Ascending aorta (tissue), 2 donors: ENCODE results near the gene FLNA. TPM values are rescaled to one million over a fixed set of nuclear protein-coding genes. Genes with fewer than 3 reads are reported as not detected.

Source experiments
- DNase-seq, 2 donors: peaks; one replicate each; pipeline ENCODE4 v3.0.0-alpha.2; 2019; ENCODE audit warnings: low spot score in 2 of 2
- H3K27ac ChIP-seq, 2 donors: fragments of 200-600 bp; sonication (generic); one replicate each; pipeline ENCODE4 v1.5.1; 2016 to 2017; ENCODE audit warnings: mild to moderate bottlenecking in 1 of 2
- H3K27me3 ChIP-seq: fragments of 200-600 bp; sonication (generic); one replicate; pipeline ENCODE4 v1.5.1; 2017
- H3K36me3 ChIP-seq, 2 donors: fragments of 200-600 bp; sonication (generic); one replicate each; pipeline ENCODE4 v1.5.1; 2016
- H3K4me1 ChIP-seq, 2 donors: fragments of 200-600 bp; sonication (generic); one replicate each; pipeline ENCODE4 v1.5.1; 2016 to 2017; ENCODE audit warnings: mild to moderate bottlenecking in 1 of 2
- H3K4me3 ChIP-seq, 2 donors: fragments of 200-600 bp; sonication (generic); one replicate each; pipeline ENCODE4 v1.5.1; 2016 to 2017; ENCODE audit warnings: mild to moderate bottlenecking in 1 of 2
- H3K9me3 ChIP-seq, 2 donors: fragments of 200-600 bp; sonication (generic); one replicate each; pipeline ENCODE4 v1.5.1; 2016
- CTCF ChIP-seq, 3 experiments: fragments of 200-600 bp in 2 of 3; fragments of 450-650 bp in 1 of 3; sonication (generic) in 2 of 3; IDR thresholded peaks; one replicate each; pipeline ENCODE4 v1.5.1; 2016 to 2019; ENCODE audit warnings: antibody characterized with exemption in 3 of 3, mild to moderate bottlenecking in 1 of 3, moderate library complexity in 1 of 3
- intact Hi-C: fragments of 100-400 bp; cut with DNase I; formaldehyde crosslinking; loops from one replicate; pipeline ENCODE4 v1.15.1; 2023
- total RNA-seq: library from RNA; depleted of rRNA; stranded (reverse); fragments of >200 nt; gene quantifications from one replicate; pipeline ENCODE4 v1.1.0, GENCODE V29; 2016

Gene FLNA
- 6,152 TPM for total RNA-seq

- TF ChIP-seq CTCF (IDR thresholded peaks at IDR 0.05): peak in 1 of 3 experiments; percentile 7
- peak in 1 of 2 donors; percentile 87 for DNase-seq
- H3K36me3 ChIP-seq: peaks cover 20 to 36% of the 10 kb centered on the region in 2 donors
- no peaks in the 10 kb centered on the region for H3K27me3 ChIP-seq
- no peaks in the 10 kb centered on the region for H3K9me3 ChIP-seq
- peak within 1 kb of the TSS; percentile 64 to 91 for H3K4me3 ChIP-seq
- H3K4me1 ChIP-seq: peaks cover 2 to 7% of the 10 kb centered on the region in 2 donors
- intact Hi-C loops: loop anchor here (10.0 kb wide), 1 partner anchor 900 kb away; the partner anchor contains the start of gene HAUS7
- H3K27ac ChIP-seq: peak within 1 kb of the TSS; percentile 97
Measured at GRCh38 chrX:154374313-154375155, at the start of gene FLNA. TSS of gene FLNA (minus strand) at chrX:154374634. CDS start at chrX:154371245, 3,389 bp downstream.

GRCh38 chrX:154420402-154420756 lies 45.9 kb upstream of the FLNA start:
- Histone ChIP-seq H3K9me3 (no peaks in the 10 kb centered on the region), H3K27ac (no peak overlapping the region), H3K27me3 (no peaks in the 10 kb centered on the region), H3K4me3 (no peak overlapping the region), H3K4me1 (no peaks in the 10 kb centered on the region), H3K36me3 (no peaks in the 10 kb centered on the region)
- TF ChIP-seq CTCF (IDR thresholded peaks at IDR 0.05): no peak
- DNase-seq: no peak
- intact Hi-C loops: no loop called here

GRCh38 chrX:154419688-154420401 lies 45.4 kb upstream of the FLNA start:
- intact Hi-C loops: no loop called here
- H3K36me3 ChIP-seq: no peaks in the 10 kb centered on the region
- no peak overlapping the region for H3K27ac ChIP-seq
- no peak overlapping the region for H3K4me3 ChIP-seq
- H3K4me1 ChIP-seq: no peaks in the 10 kb centered on the region
- no peak for DNase-seq
- no peak for TF ChIP-seq CTCF (IDR thresholded peaks at IDR 0.05)
- H3K27me3 ChIP-seq: no peaks in the 10 kb centered on the region
- no peaks in the 10 kb centered on the region for H3K9me3 ChIP-seq

- no peak for TF ChIP-seq CTCF (IDR thresholded peaks at IDR 0.05)
Measured at GRCh38 chrX:154419189-154419588, 44.8 kb upstream of the FLNA start.

GRCh38 chrX:154417157-154417556 lies 42.7 kb upstream of the FLNA start:
- intact Hi-C loops: no loop called here
- peaks cover 0 to 3% of the 10 kb centered on the region in 2 donors for H3K36me3 ChIP-seq
- no peak overlapping the region for H3K4me3 ChIP-seq
- H3K9me3 ChIP-seq: no peaks in the 10 kb centered on the region
- H3K27me3 ChIP-seq: no peaks in the 10 kb centered on the region
- no peaks in the 10 kb centered on the region for H3K4me1 ChIP-seq
- TF ChIP-seq CTCF (IDR thresholded peaks at IDR 0.05): no peak
- no peak overlapping the region for H3K27ac ChIP-seq
- no peak for DNase-seq

More at GRCh38 chrX:154419189-154419588, 44.8 kb upstream of the FLNA start:
- H3K9me3 ChIP-seq: no peaks in the 10 kb centered on the region
- H3K27me3 ChIP-seq: no peaks in the 10 kb centered on the region
- H3K36me3 ChIP-seq: peaks cover 0 to under 1% of the 10 kb centered on the region in 2 donors
- no peaks in the 10 kb centered on the region for H3K4me1 ChIP-seq
- intact Hi-C loops: no loop called here
- H3K27ac ChIP-seq: no peak overlapping the region
- H3K4me3 ChIP-seq: no peak overlapping the region
- DNase-seq: no peak
